IPS DF 19.7 (cell line): ENCODE results near the gene SLC12A1.
"Not testable (repeated sequence)": the region's sequence is repeated elsewhere in the genome, so short reads cannot be mapped to it uniquely, and the experiment has no call there.

ENCODE experiments used
- DNase-seq: peaks from one replicate; pipeline ENCODE4 v3.0.0-alpha.2; 2013; ENCODE audit warnings: low read depth, low spot score

Gene SLC12A1

GRCh38 chr15:48306639-48307038, 100.5 kb downstream of the SLC12A1 start:
- DNase-seq, result no peak

- no peak for DNase-seq
Measured at GRCh38 chr15:48307586-48307985, 101.5 kb downstream of the SLC12A1 start.

- DNase-seq, result no peak
Measured at GRCh38 chr15:48309740-48310139, 103.6 kb downstream of the SLC12A1 start.

GRCh38 chr15:48313216-48313615, 107.1 kb downstream of the SLC12A1 start:
- DNase-seq, result no peak

- DNase-seq, result no peak
Measured at GRCh38 chr15:48315041-48315440, 108.9 kb downstream of the SLC12A1 start.

- DNase-seq, result no peak
Measured at GRCh38 chr15:48317221-48317620, 111.1 kb downstream of the SLC12A1 start.

GRCh38 chr15:48318131-48318530, 112.0 kb downstream of the SLC12A1 start:
- no peak for DNase-seq

DNA sequence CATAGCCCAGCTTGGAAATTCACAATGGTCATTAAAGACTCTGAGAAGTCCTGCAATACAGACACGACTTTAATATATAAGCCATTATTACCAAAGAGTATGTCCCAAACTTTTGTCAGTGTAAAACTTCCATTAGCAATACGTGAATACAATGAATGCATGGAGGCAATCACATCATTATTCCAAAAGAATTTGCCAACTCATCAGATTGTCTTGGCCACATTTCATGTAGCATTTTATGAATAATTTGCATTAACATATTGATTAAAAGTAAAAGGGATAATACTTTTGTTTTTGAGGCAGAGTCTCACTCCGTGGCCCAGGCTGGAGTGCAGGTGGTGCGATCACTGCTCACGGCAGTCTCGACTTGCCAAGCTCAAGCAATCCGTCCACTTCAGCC, 117.2 kb downstream of the SLC12A1 start:
- DNase-seq, result no peak

DNA sequence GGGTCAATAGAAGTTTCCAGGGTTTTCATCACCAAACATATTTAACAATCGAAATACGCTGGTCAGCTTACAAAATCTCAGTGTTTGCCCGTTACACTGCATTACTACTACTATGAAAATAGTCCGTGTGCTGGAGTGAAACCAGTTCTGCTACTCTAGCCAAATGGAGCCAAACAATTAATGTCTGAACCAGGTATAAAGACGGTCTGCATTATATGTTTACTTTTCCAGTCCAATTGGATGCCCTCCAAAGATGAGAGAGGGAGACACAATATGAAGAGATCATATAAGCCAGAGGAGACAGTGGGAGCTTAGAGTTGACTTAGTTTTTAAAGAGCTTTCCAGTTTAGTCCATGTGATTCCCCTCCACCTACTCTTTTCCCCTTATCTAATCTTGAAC, 118.8 kb downstream of the SLC12A1 start:
- no peak for DNase-seq

GRCh38 chr15:48325400-48325799, 119.3 kb downstream of the SLC12A1 start:
- DNase-seq, result no peak

- not testable (repeated sequence) for DNase-seq
Measured at GRCh38 chr15:48326180-48326579, 120.1 kb downstream of the SLC12A1 start.

DNA sequence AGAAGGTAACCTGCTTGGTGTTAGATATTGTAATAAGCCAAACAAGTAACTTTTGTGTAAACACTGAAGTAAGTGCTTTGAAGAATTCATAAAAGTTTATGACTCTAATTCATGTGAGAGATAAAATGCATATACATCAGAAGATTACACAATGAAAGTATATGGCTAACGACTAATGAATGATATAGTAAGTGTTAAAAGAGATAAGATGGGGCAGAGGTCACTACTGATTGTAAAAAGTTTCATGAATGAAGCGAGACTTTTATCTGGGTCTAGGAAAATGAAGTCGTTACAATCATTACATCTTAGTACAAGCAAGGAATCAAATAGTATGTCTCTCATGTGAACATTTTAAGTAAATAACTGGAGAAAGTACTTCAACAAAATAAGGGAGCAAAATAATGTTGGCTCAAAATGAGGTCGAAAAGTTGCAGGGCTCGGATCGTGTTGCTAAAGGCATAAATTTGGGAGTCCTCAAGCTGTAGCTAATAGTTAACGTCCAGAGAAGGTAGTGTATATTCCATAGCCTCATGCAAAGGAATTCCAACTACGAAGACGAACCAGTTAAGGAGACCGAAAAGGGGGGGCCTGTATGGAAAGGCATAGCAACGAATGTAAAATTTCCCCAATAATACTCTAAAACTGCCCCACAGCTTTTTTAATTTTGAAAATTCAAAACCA, 124.1 kb downstream of the SLC12A1 start:
- no peak for DNase-seq

DNA sequence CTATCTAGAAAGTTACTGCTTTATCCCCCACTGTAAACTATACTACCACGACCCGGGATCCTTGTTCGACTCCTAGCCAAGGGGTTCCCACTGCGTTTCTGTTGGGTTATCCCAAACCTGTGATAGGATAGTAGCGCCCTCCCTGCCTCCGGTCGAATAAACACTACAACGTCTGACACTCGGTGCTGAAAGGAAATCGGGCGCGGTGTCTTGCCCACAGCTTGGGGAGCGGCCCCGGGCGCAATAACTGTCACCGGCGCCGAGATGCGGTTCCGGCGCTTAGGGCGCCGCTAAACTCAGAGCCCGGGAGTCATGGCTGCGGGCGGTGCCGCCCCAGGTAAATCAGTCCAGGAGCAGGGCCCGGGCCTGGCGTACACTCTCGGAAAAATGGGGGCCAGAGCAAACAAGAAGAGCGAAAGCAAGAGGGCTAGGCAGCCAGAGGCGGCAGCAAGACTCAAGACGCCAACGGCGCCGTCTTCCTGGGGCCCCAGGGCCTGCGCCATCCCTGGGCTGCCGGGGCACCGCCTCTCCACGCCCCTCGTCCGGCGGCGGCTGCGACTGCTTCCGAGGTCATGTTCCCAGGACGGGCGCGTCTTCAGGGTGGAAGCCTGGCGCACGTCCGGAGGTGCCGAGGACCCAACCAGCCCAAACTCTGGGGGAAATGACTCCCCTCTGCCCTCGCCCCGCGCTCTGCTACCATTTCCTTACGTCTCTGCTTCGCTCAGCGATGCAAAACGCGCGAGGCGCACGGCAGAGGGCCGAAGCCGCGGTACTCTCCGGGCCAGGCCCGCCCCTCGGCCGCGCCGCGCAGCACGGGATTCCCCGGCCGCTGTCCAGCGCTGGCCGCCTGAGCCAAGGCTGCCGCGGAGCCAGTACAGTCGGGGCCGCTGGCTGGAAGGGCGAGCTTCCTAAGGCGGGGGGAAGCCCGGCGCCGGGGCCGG, 125.0 kb downstream of the SLC12A1 start, which contains the start of gene DUT:
TSS of gene DUT (plus strand) at position 575 of the 941 bp plus-strand sequence. CDS start at position 662, 87 bp downstream.
- peak; percentile 40 for DNase-seq

DNA sequence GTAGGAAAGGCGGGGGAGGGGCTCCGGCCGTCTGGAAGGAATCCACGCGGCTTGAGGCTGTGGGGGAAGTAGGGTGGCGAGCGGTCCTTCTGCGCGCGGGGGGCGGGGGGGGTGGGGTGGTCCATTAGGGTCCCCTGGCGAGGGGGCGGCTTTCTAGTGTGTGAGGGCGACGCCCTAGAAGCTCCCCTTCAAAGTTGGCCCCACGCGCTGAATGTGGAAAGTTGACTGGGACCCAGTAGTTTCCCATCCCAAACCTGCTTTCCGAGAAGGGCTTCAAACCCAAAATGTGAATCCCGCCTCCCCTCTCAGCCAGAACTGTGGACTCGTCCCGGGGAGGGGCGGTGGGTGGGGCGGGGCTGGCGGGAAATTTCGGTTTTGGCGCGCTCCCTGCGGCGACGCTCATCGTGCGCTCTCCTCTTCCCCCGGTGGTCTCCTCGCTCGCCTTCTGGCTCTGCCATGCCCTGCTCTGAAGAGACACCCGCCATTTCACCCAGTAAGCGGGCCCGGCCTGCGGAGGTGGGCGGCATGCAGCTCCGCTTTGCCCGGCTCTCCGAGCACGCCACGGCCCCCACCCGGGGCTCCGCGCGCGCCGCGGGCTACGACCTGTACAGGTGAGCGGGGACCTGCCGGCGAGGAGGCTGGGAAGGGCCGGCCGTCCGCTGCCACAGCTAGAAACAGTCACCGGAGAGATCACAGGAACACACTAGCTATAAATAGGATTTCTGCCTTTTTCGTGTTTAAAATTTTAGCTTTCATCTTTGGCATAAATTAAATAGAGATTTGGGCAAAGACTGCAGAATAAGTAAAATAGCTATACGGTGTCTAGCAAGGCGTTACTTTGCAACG, 125.9 kb downstream of the SLC12A1 start:
- DNase-seq, result peak; percentile 38

GRCh38 chr15:48332642-48333034, 126.5 kb downstream of the SLC12A1 start:
- no peak for DNase-seq

DNA sequence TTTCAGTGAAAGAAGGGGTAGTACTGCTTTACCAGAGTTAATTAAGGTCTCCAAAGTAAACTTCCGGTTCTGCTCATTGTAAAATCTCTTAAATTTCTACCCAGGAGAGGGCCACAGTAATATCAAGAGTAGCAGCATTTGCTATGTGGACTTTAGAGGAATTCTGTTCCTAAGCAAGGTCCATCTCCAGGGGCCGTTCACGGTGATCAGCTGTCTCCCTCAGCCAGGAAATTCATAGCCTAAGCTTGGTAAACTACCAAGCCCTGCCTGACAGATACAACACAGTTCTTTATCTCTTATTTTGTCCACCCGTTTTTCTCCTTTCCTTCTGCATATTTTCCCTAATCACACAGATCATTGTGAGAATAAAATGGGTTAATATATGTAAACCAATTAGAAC, 127.4 kb downstream of the SLC12A1 start:
- no peak for DNase-seq

- no peak for DNase-seq
Measured at GRCh38 chr15:48334260-48334659, 128.2 kb downstream of the SLC12A1 start.

GRCh38 chr15:48336940-48337339, 130.8 kb downstream of the SLC12A1 start:
- no peak for DNase-seq

DNA sequence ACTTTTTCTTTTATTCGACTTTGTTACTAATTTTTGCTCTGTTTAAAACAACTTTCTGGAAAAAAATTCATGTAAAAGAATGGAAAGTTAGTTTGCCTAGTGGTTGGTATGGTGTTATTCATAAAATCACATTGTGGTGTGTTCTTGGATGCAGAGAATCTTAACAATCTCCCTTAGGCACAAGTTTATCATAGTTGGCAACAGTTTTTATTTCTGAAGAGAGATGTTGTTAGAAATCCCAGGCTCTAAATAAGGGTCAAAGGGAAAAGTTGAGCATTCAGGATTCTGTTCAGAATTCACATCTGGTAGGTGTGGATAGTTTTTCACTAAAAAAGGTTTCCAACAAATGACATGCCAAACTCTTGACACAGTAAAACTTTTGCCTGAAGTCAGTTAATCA, 131.5 kb downstream of the SLC12A1 start:
- DNase-seq, result no peak

- DNase-seq, result no peak
Measured at GRCh38 chr15:48340111-48340510, 134.0 kb downstream of the SLC12A1 start.

DNA sequence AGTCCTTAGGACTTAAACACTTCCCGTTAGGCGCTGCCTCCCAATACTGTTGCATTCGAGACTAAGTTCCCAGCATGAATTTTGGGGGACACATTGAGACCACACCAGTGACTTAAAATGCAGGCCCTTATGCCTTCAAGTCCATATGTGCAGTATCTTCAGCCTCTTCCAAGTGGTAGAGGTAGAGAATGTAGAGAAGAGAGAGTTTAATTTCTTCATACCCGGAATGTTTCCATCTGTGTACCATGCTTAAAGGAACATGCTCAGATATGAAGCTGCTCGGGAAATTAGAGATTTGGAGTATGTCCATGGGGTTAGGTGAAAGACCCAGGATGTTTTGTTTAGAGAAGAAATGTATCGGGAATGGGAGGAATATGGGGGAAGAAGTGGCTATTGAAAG, 137.8 kb downstream of the SLC12A1 start:
- DNase-seq, result no peak

GRCh38 chr15:48345516-48345915, 139.4 kb downstream of the SLC12A1 start:
- no peak for DNase-seq
